GM12878 (cell line): ENCODE data around the gene SLC44A4. TPM values are rescaled to one million over a fixed set of nuclear protein-coding genes. Genes with fewer than 3 reads are reported as not detected.

ENCODE experiments used
- BCL3 ChIP-seq: IDR thresholded peaks from 2 replicates; pipeline ENCODE4 v1.6.1; 2011; ENCODE audit warnings: borderline replicate concordance, low read depth, mild to moderate bottlenecking, moderate library complexity, low read length; ENCODE audit not compliant: insufficient read depth, poor library complexity, severe bottlenecking
- BRCA1 ChIP-seq: IDR thresholded peaks from 2 replicates; pipeline ENCODE4 v1.6.1; 2011; ENCODE audit warnings: low read depth, low read length, improper control_type of control experiment
- CHD4 ChIP-seq: fragments of 200-600 bp; sonication (generic); IDR thresholded peaks from 2 replicates; pipeline ENCODE4 v1.6.1; 2016; ENCODE audit warnings: mild to moderate bottlenecking
- CUX1 ChIP-seq: IDR thresholded peaks from 2 replicates; pipeline ENCODE4 v1.6.1; 2012; ENCODE audit warnings: improper control_type of control experiment, low read depth, low read length; ENCODE audit not compliant: insufficient replicate concordance
- ETV6 ChIP-seq, 2 experiments: fragments of 450-650 bp in 1 of 2; IDR thresholded peaks in 1 of 2; conservative IDR thresholded peaks in 1 of 2; 2 replicates each; pipeline ENCODE4 v1.6.1; 2014; ENCODE audit warnings: antibody characterized with exemption in 1 of 2, borderline replicate concordance in 1 of 2, low read depth in 1 of 2, mild to moderate bottlenecking in 1 of 2, moderate library complexity in 1 of 2
- EZH2 ChIP-seq: IDR thresholded peaks from 2 replicates; pipeline ENCODE4 v1.6.1; 2012; ENCODE audit warnings: low read depth, mild to moderate bottlenecking, control low read depth, inconsistent platforms, low read length, borderline replicate concordance; ENCODE audit not compliant: control insufficient read depth
- HDGF ChIP-seq: fragments of 450-650 bp; IDR thresholded peaks from 2 replicates; pipeline ENCODE4 v1.6.1; 2016; ENCODE audit warnings: antibody characterized with exemption
- IKZF2 ChIP-seq, 2 experiments: fragments of 450-650 bp; IDR thresholded peaks; 2 replicates each; pipeline ENCODE4 v1.6.1; 2017; ENCODE audit warnings: mild to moderate bottlenecking in 2 of 2, moderate library complexity in 2 of 2
- MLLT1 ChIP-seq: fragments of 450-650 bp; IDR thresholded peaks from 2 replicates; pipeline ENCODE4 v1.6.1; 2016; ENCODE audit warnings: mild to moderate bottlenecking
- MTA2 ChIP-seq: fragments of 450-650 bp; IDR thresholded peaks from 2 replicates; pipeline ENCODE4 v1.6.1; 2016; ENCODE audit warnings: low read depth, mild to moderate bottlenecking, moderate library complexity
- STAT3 ChIP-seq: IDR thresholded peaks from 2 replicates; pipeline ENCODE4 v1.6.1; 2011; ENCODE audit warnings: low read depth, low read length, improper control_type of control experiment
- TAF1 ChIP-seq: IDR thresholded peaks from 2 replicates; pipeline ENCODE4 v1.6.1; 2011; ENCODE audit warnings: mild to moderate bottlenecking, low read depth, low read length, borderline replicate concordance
- YBX1 ChIP-seq: fragments of 450-650 bp; IDR thresholded peaks from 2 replicates; pipeline ENCODE4 v1.6.1; 2016; ENCODE audit warnings: antibody characterized with exemption
- ZBTB40 ChIP-seq: fragments of 450-650 bp; IDR thresholded peaks from 2 replicates; pipeline ENCODE4 v1.6.1; 2016; ENCODE audit warnings: mild to moderate bottlenecking, moderate library complexity, borderline replicate concordance
- ZNF622 ChIP-seq: fragments of 450-650 bp; IDR thresholded peaks from 2 replicates; pipeline ENCODE4 v1.6.1; 2017; ENCODE audit warnings: mild to moderate bottlenecking, inconsistent platforms
- ZZZ3 ChIP-seq: IDR thresholded peaks from 2 replicates; pipeline ENCODE4 v1.6.1; 2011; ENCODE audit warnings: low read depth; ENCODE audit not compliant: control insufficient read depth, insufficient read length
- polyA plus RNA-seq, 11 experiments: library from polyadenylated mRNA; depleted of rRNA in 4 of 11; unstranded in 6 of 11; stranded (reverse) in 5 of 11; fragments of >200 nt; fragmentation: Nextera tagmentation in 4 of 11; fragmentation: Illumina TruSeq in 1 of 11; extraction: Ambion mirVana in 4 of 11; extraction: Trizol in 1 of 11; gene quantifications; 1 replicate in 1 of 11; 2 replicates in 10 of 11; pipeline versions ENCODE4 v1.2.1 to v1.2.3, GENCODE V29; 2011 to 2016; ENCODE audit warnings: inconsistent platforms in 2 of 11, missing spikeins in 2 of 11, low read depth in 1 of 11
- total RNA-seq, 4 experiments: library from RNA; depleted of rRNA in 3 of 4; stranded (reverse); fragments of >200 nt in 3 of 4; fragmentation: Illumina TruSeq in 1 of 4; extraction: Trizol in 1 of 4; gene quantifications; 2 replicates each; pipeline versions ENCODE4 v1.2.1 to v1.2.3, GENCODE V29; 2013 to 2021

The SLC44A4 gene
- total and polyA plus RNA-seq, 10 of the 15 experiments (the other 5 are each of a cell fraction or from before 2014, with no cell fraction given), result 0.04 to 0.24 (median 0.15) TPM; not detected in 3

- TF ChIP-seq CUX1, result no peak
- no peak for TF ChIP-seq EZH2
- no peak for TF ChIP-seq BRCA1
- no peak for TF ChIP-seq YBX1
- no peak for TF ChIP-seq ZNF622
- TF ChIP-seq MLLT1, result no peak
- no peak for TF ChIP-seq STAT3
- TF ChIP-seq ETV6 (conservative IDR thresholded peaks at IDR 0.05 in 1 of 2, IDR thresholded peaks at IDR 0.05 in 1 of 2; ENCODE audit: borderline replicate concordance in 1 of 2, low read depth in 1 of 2), result no peak
- TF ChIP-seq ZBTB40, result no peak
- TF ChIP-seq HDGF, result no peak
- peak; percentile 34; the same call in 1 of the 2 replicates for TF ChIP-seq TAF1
- no peak for TF ChIP-seq BCL3
- no peak for TF ChIP-seq ZZZ3
- peak in 1 of 2 experiments; percentile 4; a peak in 1 of 4 replicates for TF ChIP-seq IKZF2 (IDR thresholded peaks at IDR 0.05)
- no peak for TF ChIP-seq CHD4
- TF ChIP-seq MTA2, result peak; percentile 35
Observed at GRCh38 chr6:31826793-31827285, 52.0 kb downstream of the SLC44A4 start (continued).
